NK-92 (cell line): ENCODE data around the gene RTN3.
"Not testable (repeated sequence)": the region's sequence is repeated elsewhere in the genome, so short reads cannot be mapped to it uniquely, and the experiment has no call there.

ENCODE experiments used
- DNase-seq: peaks from one replicate; lab custom pipeline; 2025; ENCODE audit not compliant: unreplicated experiment; lab: John Stamatoyannopoulos, UW

Gene RTN3

GRCh38 chr11:63680834-63681320 lies 423 bp upstream of the RTN3 start:
- no peak for DNase-seq

DNA sequence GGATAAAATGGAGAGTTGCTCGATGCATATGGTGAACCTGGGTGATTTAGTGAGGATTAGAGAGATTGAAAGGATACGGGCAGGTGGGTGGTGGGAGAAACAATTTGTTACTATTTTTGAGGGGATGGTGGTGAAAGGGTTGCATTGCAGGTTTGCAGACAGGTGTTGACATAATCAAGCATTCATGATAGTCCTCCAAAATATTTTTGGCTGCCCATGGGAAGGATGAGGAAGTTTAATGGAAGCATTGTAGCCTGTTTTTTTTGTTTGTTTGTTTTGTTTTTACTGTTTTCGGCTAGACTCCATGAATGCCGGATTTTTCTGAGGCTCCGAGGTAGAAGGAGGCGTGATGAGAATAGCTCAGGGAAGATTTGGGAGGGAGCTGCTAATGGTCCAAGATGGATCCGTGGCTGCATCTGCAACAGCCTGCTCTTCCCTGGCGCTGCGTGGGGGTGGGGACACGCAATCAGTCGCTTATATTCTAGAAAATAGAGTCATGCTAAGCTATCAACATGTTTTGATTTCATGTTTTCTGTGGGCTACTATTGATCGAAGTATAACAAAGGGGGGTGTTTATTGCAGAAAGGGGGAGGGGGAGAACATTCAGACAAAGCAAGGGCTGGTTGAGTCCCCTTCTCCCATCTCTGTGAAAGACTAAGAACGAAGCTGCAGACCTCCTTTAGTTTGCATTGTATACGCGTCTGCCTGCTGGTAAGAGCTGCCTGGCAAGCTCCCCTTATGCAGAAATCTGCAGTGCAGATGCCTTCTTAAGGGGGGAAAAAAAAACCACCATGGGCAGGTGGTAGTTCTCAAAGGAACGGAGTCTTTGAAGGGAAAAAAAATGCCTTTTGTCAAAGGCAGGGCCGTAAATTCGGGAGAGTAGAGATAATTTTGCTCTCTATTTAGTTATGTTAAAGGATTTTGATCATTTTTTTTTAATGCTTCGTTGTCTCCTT lies 1.0 kb downstream of the RTN3 start:
- DNase-seq, result no peak

- DNase-seq, result no peak
Measured at GRCh38 chr11:63683133-63683991, 2.1 kb downstream of the RTN3 start.

DNA sequence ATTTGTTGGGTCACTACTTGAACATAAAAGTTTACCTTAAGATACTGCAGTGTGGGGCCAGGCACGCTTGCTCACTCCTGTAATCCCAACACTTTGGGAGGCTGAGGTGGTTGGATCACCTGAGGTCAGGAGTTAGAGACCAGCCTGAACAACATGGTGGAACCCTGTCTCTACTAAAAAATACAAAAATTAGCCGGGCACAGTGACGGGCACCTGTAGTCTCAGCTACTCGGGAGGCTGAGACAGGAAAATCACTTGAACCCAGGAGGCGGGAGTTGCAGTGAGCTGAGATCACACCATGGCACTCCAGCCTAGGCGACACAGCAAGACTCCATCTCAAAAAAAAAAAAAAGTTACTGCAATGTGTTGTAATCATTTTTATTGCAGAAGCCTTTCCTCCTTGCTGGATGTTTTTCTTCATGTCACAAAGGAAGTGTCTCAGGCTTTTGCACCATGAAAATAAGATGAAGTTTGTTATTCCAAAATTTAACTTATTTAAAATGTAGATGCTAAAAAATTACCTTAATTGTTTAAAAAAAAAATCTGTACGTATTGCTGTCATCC lies 3.9 kb downstream of the RTN3 start:
- not testable (repeated sequence) for DNase-seq

- no peak for DNase-seq
Measured at GRCh38 chr11:63686926-63687325, 5.6 kb downstream of the RTN3 start.

GRCh38 chr11:63687845-63688244 lies 6.5 kb downstream of the RTN3 start:
- DNase-seq, result no peak

- no peak for DNase-seq
Measured at GRCh38 chr11:63694596-63694995, 13.3 kb downstream of the RTN3 start.

DNA sequence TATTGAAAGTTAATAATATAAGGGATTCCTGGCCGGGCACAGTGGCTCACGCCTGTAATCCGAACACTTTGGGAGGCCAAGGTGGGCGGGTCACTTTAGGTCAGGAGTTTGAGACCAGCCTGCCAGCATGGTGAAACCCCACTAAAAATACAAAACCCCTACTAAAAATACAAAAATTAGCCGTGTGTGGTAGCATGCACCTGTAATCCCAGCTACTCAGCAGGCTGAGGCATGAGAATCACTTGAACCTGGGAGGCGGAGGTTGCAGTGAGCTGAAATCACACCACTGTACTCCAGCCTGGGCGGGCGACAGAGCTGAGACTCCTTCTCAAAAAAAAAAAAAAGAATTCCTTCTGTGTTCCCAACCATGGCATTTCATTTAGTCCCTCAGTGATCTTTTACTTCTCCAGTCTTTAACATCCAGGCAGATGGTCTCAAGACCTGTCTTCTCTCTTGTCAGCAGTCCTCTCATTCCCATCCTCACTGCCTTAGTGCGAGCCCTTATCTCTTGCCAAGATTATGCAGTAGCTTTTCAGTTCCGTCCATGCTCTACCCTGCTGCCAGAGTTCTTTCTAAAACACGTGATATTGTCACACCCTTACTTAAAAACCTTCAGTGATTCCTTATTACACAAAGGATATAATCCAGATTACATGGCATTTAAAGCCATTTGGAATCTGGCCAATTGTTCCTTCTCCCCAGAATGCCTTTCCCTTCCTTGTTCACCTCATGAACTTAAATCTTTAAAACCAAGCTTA lies 17.9 kb downstream of the RTN3 start:
- no peak for DNase-seq

- DNase-seq, result no peak
Measured at GRCh38 chr11:63699896-63700295, 18.6 kb downstream of the RTN3 start.

DNA sequence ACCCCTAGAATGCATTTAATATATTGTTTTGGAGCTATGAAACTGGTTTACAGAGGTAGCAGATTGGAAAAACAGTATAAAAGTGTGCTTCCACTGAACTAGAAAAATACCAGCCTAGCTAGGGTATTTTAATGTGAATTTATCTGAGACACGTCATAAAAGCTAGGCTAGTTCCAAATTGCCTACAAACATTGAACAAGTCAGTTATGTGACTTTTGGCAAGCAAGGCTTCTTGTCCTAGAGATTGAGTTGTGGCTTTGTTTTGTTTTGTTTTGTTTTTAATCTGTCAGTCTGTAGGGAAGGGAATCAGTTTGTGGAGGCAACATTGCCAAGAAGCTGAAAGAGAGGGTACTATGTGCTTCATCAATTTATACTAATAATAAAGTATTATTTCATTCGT lies 24.2 kb downstream of the RTN3 start:
- no peak for DNase-seq

- DNase-seq, result no peak
Measured at GRCh38 chr11:63708764-63709163, 27.5 kb downstream of the RTN3 start.

- no peak for DNase-seq
Measured at GRCh38 chr11:63709336-63709884, 28.1 kb downstream of the RTN3 start.

GRCh38 chr11:63710476-63711217 lies 29.3 kb downstream of the RTN3 start:
- DNase-seq, result no peak

GRCh38 chr11:63711838-63712237 lies 30.5 kb downstream of the RTN3 start:
- no peak for DNase-seq

DNA sequence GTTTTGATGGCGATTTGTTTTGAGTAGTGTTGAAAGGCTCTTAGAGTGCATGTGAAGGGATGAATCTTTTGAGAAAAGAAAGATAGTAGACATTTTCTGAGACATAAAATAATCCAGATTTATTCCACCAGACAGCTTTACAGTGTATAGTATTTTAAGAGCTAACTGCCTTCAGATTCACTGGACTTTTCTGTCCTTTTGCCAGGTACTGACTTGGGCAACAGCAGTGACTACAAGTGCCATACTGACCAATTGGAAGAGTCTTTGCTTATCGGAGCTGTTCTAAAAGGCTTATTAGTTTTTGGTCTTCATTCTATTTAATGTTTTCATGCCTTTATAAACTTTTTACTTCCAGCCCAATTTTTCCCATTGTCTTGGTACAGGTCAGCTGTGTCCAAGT lies 32.5 kb downstream of the RTN3 start:
- DNase-seq, result no peak

GRCh38 chr11:63716046-63716445 lies 34.7 kb downstream of the RTN3 start:
- no peak for DNase-seq

DNA sequence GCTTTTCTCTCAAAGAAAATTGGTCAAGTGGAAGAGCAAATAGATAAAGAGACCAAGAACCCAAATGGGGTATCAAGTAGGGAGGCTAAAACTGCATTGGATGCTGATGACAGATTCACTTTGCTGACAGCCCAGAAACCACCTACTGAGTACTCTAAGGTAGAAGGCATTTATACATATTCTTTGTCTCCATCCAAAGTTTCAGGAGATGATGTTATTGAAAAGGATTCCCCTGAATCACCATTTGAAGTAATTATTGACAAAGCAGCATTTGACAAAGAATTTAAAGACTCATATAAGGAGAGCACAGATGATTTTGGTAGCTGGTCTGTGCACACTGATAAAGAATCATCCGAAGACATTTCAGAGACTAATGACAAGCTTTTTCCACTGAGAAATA lies 37.7 kb downstream of the RTN3 start:
- DNase-seq, result no peak

- DNase-seq, result no peak
Measured at GRCh38 chr11:63719987-63720386, 38.7 kb downstream of the RTN3 start.

- no peak for DNase-seq
Measured at GRCh38 chr11:63720611-63721010, 39.3 kb downstream of the RTN3 start.

DNA sequence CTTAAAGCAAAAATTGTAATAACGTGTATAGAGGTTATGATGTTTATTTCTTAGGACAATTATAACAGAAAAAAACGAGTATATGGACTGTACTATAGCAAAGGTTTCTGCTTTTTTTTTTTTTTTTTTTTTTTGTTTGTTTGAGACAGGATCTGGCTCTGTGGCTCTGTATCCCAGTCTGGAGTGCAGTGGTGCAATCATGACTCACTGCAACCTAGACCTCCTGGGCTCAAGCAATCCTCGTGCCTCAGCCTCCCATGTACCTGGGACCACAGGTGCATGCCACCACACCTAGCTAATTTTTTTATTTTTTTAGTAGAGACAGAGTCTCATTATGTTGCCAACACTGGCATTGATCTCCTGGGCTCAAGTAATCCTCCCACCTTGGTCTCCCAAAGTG lies 48.0 kb downstream of the RTN3 start:
- no peak for DNase-seq
